OCI-LY7 (cell line): ENCODE measurements around the gene TRPM2.

Experiments
- CTCF ChIP-seq: fragments of 200-600 bp; sonication (generic); conservative IDR thresholded peaks from 2 replicates; pipeline ENCODE4 v1.5.1; 2014; ENCODE audit warnings: mild to moderate bottlenecking, antibody characterized with exemption, low read length, moderate library complexity, mixed read lengths
- EZH2phosphoT487 ChIP-seq: fragments of 200-600 bp; sonication (generic); IDR thresholded peaks from 2 replicates; pipeline ENCODE4 v1.6.1; 2018; ENCODE audit warnings: low read depth, borderline replicate concordance, mild to moderate bottlenecking, mixed run types, antibody characterized with exemption, low read length, moderate library complexity, mixed read lengths

- TF ChIP-seq CTCF = no peak
- TF ChIP-seq EZH2phosphoT487 = no peak
These were observed 72.0 kb downstream of the TRPM2 start for GRCh38 chr21:44425307-44425894.
